T-cell (primary cell): ENCODE data around the gene ARHGEF38. TPM values are rescaled to one million over a fixed set of nuclear protein-coding genes. Genes with fewer than 3 reads are reported as not detected.
"Not testable (repeated sequence)": the region's sequence is repeated elsewhere in the genome, so short reads cannot be mapped to it uniquely, and the experiment has no call there.

Experiments
- ATAC-seq, 4 experiments: fragments of 200-7000 bp in 3 of 4; fragments of 150-1000 bp in 1 of 4; cut with Tn5 transposase; replicated peaks in 1 of 4; 1 replicate in 3 of 4; 2 replicates in 1 of 4; pipeline ENCODE4 v1.10.0; 2021; ENCODE audit warnings: moderate library complexity in 3 of 4, mild to moderate bottlenecking in 2 of 4, moderate number of reproducible peaks in 1 of 4
- CTCF ChIA-PET, 2 donors: fragments of 300-600 bp; sonication (Branson Sonifier 250); formaldehyde crosslinking; loops; one replicate each; lab custom pipeline; 2022; ENCODE audit warnings: antibody characterized with exemption in 2 of 2; lab: Charles Lee
- POLR2A ChIA-PET, 2 donors: fragments of 300-600 bp; sonication (Branson Sonifier 250); formaldehyde crosslinking; loops; one replicate each; lab custom pipeline; 2022; ENCODE audit warnings: antibody characterized with exemption in 2 of 2; lab: Charles Lee
- DNase-seq, 35 experiments: peaks; one replicate each; pipeline versions ENCODE4 v3.0.0 to v3.0.0-alpha.2; 2013 to 2023
- H3K27ac ChIP-seq: one replicate; pipeline ENCODE4 v1.5.1; 2013; ENCODE audit warnings: low read length
- H3K27me3 ChIP-seq, 2 experiments: replicated peaks in 1 of 2; 1 replicate in 1 of 2; 2 replicates in 1 of 2; pipeline versions ENCODE4 v1.6.1 to v1.7.0; 2013; ENCODE audit warnings: low read length in 1 of 2, mixed read lengths in 1 of 2; ENCODE audit not compliant: control insufficient read depth in 2 of 2, insufficient read depth in 2 of 2; ENCODE audit errors: extremely low read depth in 1 of 2
- H3K36me3 ChIP-seq, 2 donors: 1 replicate in 1 of 2; 2 replicates in 1 of 2; pipeline versions ENCODE4 v1.6.1 to v1.7.0; 2013; ENCODE audit warnings: low read length in 1 of 2; ENCODE audit not compliant: control insufficient read depth in 2 of 2, insufficient read depth in 1 of 2; ENCODE audit errors: extremely low read depth in 1 of 2
- H3K4me1 ChIP-seq, 2 experiments: 1 replicate in 1 of 2; 2 replicates in 1 of 2; pipeline versions ENCODE4 v1.6.1 to v1.7.0; 2013; ENCODE audit warnings: low read length in 2 of 2, mixed read lengths in 1 of 2; ENCODE audit not compliant: insufficient read depth in 2 of 2, control insufficient read depth in 1 of 2; ENCODE audit errors: extremely low read depth in 1 of 2
- H3K4me3 ChIP-seq, 2 donors: 1 replicate in 1 of 2; 2 replicates in 1 of 2; pipeline versions ENCODE4 v1.5.1 to v1.7.0; 2013; ENCODE audit warnings: mild to moderate bottlenecking in 2 of 2, low read length in 1 of 2, moderate library complexity in 1 of 2; ENCODE audit not compliant: control insufficient read depth in 1 of 2; ENCODE audit errors: extremely low read depth in 1 of 2
- H3K9me3 ChIP-seq: 2 replicates; pipeline ENCODE4 v1.7.0; 2013
- H3K27ac Mint-ChIP-seq, 2 donors: one replicate each; pipeline ENCODE4 v1.8.0; 2020 to 2021; ENCODE audit warnings: mild to moderate bottlenecking in 2 of 2, mixed read lengths in 2 of 2
- H3K27me3 Mint-ChIP-seq, 2 donors: one replicate each; pipeline ENCODE4 v1.8.0; 2021 to 2022; ENCODE audit warnings: mixed read lengths in 2 of 2
- H3K36me3 Mint-ChIP-seq: one replicate; pipeline ENCODE4 v1.8.0; 2021; ENCODE audit warnings: mixed read lengths
- H3K4me1 Mint-ChIP-seq, 3 donors: one replicate each; pipeline ENCODE4 v1.8.0; 2020 to 2022; ENCODE audit warnings: mixed read lengths in 3 of 3, mild to moderate bottlenecking in 1 of 3
- H3K4me3 Mint-ChIP-seq, 3 donors: one replicate each; pipeline ENCODE4 v1.8.0; 2020 to 2022; ENCODE audit warnings: mild to moderate bottlenecking in 3 of 3, mixed read lengths in 3 of 3, moderate library complexity in 3 of 3
- H3K9me3 Mint-ChIP-seq, 3 donors: one replicate each; pipeline ENCODE4 v1.8.0; 2020 to 2022; ENCODE audit warnings: mixed read lengths in 3 of 3
- WGBS: methylation state at CpG from one replicate; pipeline ENCODE4 v1.1.5; 2013; ENCODE audit warnings: missing lambda C conversion rate; ENCODE audit not compliant: insufficient coverage; 5-methylcytosine and 5-hydroxymethylcytosine counted together
- total RNA-seq, 35 experiments: library from RNA in 6 of 35; stranded (reverse) in 6 of 35; fragments of 120-200 nt in 1 of 35; gene quantifications; one replicate each; pipeline versions ENCODE4 v1.2.1 to v1.2.4 and lab custom pipeline; 2013 to 2026

The ARHGEF38 gene
- total RNA-seq, 5 donors from 2014 or later (not counting 1 experiment from before 2014, with no cell fraction given): not detected

DNA sequence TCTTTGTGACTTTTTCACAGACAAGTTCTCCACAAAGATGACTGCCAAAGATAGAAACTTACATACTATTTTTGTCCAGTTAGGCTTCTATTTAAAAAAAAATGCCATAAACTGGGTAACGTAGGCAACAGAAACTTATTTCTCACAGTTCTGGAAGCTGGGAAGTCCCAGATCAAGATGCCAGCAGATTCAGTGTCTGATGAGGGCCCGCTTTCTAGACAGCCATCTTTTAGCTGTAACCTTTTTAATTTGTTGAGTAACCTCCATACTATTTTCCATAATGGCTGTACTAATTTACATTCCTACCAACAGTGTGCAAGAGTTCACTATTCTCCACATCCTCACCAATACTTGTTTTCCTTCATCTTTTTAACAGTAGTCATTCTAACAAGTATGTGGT, 55.5 kb downstream of the ARHGEF38 start:
- Mint-ChIP-seq H3K27ac (no peak overlapping the region), H3K9me3 (no peaks in the 10 kb centered on the region), H3K4me1 (no peaks in the 10 kb centered on the region), H3K4me3 (no peak overlapping the region), H3K36me3 (no peaks in the 10 kb centered on the region), H3K27me3 (peaks cover 9 to 11% of the 10 kb centered on the region in 2 donors)
- CTCF ChIA-PET: no interaction called here
- Histone ChIP-seq H3K36me3 (no peaks in the 10 kb centered on the region), H3K27ac (no peak overlapping the region), H3K4me3 (no peak overlapping the region), H3K4me1 (no peaks in the 10 kb centered on the region), H3K9me3 (no peaks in the 10 kb centered on the region), H3K27me3 (no peaks in the 10 kb centered on the region)
- POLR2A ChIA-PET: no interaction called here
- ATAC-seq (no peak), DNase-seq (no peak)
- 84% methylated on average over 2 of the region's 2 CpGs for WGBS

DNA sequence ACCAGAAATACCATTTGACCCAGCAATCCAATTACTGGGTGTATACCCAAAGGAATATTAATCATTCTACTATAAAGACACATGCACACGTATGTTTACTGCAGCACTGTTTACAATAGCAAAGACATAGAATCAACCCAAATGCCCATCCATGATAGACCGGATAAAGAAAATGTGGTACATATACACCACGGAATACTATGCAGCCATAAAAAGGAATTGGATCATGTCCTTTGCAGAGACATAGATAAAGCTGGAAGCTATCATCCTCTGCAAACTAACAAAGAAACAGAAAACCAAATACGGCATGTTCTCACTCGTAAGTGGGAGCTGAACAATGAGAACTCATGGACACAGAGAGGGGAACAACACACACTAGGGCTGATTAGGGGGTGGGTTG, 57.4 kb downstream of the ARHGEF38 start:
- H3K4me3 Mint-ChIP-seq, H3K4me1 ChIP-seq, ATAC-seq, H3K9me3 Mint-ChIP-seq, H3K36me3 ChIP-seq, H3K27ac Mint-ChIP-seq, H3K4me1 Mint-ChIP-seq, POLR2A ChIA-PET, H3K36me3 Mint-ChIP-seq, H3K27ac ChIP-seq, H3K4me3 ChIP-seq, DNase-seq, CTCF ChIA-PET, H3K27me3 ChIP-seq, H3K9me3 ChIP-seq: not testable (repeated sequence)
- H3K27me3 Mint-ChIP-seq: peaks cover 9 to 11% of the 10 kb centered on the region in 2 donors
- no CpG with 5 or more reads among the region's 5 CpGs for WGBS

DNA sequence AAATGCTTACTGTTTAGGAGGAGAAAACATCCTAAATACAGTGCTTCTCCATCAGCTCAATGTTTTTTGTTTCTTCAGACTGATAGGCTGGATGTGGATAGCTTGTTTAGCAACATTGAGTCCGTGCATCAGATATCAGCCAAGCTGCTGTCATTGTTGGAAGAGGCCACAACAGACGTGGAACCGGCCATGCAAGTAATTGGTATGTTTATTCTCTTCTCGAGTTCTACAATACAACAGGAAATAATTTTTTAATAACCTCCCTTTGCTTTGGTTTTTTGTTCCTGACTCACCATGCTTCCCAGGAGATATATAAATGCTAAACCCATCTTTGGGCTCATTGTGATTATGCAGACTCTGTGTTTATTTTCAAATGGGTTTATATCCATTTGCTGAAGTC, 60.9 kb downstream of the ARHGEF38 start:
- no peaks in the 10 kb centered on the region for H3K9me3 Mint-ChIP-seq
- peaks cover 6 to 9% of the 10 kb centered on the region in 2 donors for H3K27me3 Mint-ChIP-seq
- CTCF ChIA-PET: no interaction called here
- no peak for DNase-seq
- H3K4me1 Mint-ChIP-seq: no peaks in the 10 kb centered on the region
- no peak overlapping the region for H3K4me3 Mint-ChIP-seq
- no peaks in the 10 kb centered on the region for H3K36me3 Mint-ChIP-seq
- no CpG with 5 or more reads among the region's 4 CpGs for WGBS
- POLR2A ChIA-PET: no interaction called here
- H3K4me1 ChIP-seq: no peaks in the 10 kb centered on the region
- no peak overlapping the region for H3K27ac ChIP-seq
- ATAC-seq: no peak
- no peaks in the 10 kb centered on the region for H3K9me3 ChIP-seq
- no peaks in the 10 kb centered on the region for H3K36me3 ChIP-seq
- no peak overlapping the region for H3K4me3 ChIP-seq
- H3K27me3 ChIP-seq: no peaks in the 10 kb centered on the region
- H3K27ac Mint-ChIP-seq: no peak overlapping the region

DNA sequence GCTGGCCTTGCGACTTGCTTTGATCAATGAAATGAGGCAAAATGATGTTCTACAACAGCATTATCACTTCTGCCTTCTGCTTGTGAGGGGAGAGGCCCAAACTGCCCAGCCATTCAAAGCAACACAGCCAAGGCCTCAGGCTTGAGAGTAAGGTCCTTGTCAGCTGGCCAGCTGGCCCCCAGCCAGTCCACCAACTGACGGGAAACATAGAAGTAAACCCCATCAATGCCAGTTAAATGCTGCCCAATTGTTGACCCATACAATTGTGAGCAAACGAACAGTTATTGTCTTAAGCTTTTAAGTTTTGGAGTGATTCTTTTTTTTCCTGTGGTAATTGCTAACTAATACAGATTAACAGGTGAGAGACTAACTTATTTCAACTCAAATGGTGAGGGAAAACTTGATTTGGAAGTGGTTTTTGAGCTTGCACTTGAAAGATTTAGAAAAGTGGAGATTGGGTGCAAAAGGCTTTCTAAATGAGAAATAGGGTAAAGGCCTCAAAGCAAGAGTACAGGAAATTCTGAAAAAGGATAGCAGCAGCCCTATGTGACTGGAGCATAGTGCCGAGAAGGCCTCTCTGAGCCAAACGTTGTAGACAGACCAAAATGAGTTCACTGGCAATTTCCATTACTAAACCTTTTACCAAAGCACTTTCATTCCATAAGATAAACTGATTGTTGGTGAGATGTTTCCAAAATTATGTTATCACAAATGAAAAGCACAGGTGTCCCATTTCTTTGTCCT, 66.9 kb downstream of the ARHGEF38 start:
- Histone ChIP-seq H3K4me3 (no peak overlapping the region), H3K27me3 (no peaks in the 10 kb centered on the region), H3K9me3 (no peaks in the 10 kb centered on the region), H3K4me1 (no peaks in the 10 kb centered on the region), H3K27ac (no peak overlapping the region), H3K36me3 (no peaks in the 10 kb centered on the region)
- ChIA-PET CTCF (no interaction called here), POLR2A (interaction anchor here in 1 of 2 donors (0.6 kb wide), 1 partner anchor 73 kb away, joined by 6 read pairs; no protein-coding TSS in a partner anchor)
- no peaks in the 10 kb centered on the region for H3K9me3 Mint-ChIP-seq
- no peak overlapping the region for H3K4me3 Mint-ChIP-seq
- peaks cover 0 to 3% of the 10 kb centered on the region in 2 donors for H3K27me3 Mint-ChIP-seq
- no peak overlapping the region for H3K27ac Mint-ChIP-seq
- 70% methylated on average over 2 of the region's 5 CpGs for WGBS
- ATAC-seq (no peak), DNase-seq (no peak)
- H3K4me1 Mint-ChIP-seq: no peaks in the 10 kb centered on the region
- no peaks in the 10 kb centered on the region for H3K36me3 Mint-ChIP-seq

DNA sequence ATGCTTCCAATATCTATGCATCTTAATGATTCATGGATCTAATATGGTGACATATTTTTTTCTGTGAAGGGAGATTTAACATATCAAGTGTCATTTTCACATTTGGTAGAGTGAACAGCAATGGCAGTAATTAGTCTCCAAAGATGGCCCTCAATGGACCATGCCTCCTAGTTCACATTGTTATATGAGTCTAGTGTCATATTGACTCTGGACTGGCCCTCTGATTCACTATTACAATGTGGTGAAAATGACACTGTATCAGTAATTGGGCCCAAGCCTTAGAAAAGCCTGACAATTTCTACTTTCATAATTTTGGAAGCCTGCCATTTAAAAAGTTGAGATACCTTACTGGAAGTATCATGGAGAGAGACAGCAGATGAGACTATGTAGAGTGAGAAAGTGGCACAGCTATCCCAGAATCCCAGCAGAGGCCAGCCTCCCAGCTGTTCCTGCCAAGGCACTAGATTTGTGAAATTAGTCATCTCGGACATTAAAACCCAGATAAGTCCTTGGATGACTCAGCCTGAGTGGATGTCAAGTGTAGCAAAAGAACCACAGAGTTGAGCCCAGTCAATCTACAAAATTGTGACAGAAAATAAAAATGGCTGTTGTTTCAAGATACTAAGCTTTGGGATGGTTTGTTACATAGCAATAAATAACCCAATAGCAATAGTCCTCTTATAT, 68.4 kb downstream of the ARHGEF38 start:
- Histone ChIP-seq H3K27ac (no peak overlapping the region), H3K9me3 (no peaks in the 10 kb centered on the region), H3K36me3 (no peaks in the 10 kb centered on the region), H3K27me3 (no peaks in the 10 kb centered on the region), H3K4me1 (no peaks in the 10 kb centered on the region), H3K4me3 (no peak overlapping the region)
- Mint-ChIP-seq H3K4me1 (no peaks in the 10 kb centered on the region), H3K27me3 (peaks cover under 1 to 6% of the 10 kb centered on the region in 2 donors), H3K4me3 (no peak overlapping the region), H3K36me3 (no peaks in the 10 kb centered on the region), H3K9me3 (no peaks in the 10 kb centered on the region), H3K27ac (no peak overlapping the region)
- WGBS: no CpG with 5 or more reads among the region's 1 CpG
- CTCF ChIA-PET: no interaction called here
- ATAC-seq (no peak), DNase-seq (no peak)
- POLR2A ChIA-PET: no interaction called here

DNA sequence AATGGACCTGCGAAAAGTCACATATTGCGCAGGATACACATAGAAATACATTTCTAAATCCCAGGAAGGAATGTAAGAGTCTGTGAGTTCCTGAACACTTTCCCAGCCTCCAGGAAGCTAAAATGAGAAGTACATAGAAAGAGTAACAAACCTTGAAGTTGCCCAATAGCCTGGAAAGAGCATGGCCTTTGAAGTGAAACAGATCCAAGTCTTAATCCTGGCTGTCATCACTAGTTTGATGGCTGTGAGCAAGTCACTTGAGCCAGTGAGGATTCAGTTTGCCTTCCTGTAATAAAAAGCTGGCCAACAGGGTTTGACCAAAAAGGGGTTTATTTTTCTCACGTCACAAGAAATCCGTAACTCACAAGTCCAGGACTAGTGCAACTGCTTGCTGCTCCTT, 69.8 kb downstream of the ARHGEF38 start:
- Histone ChIP-seq H3K27me3 (no peaks in the 10 kb centered on the region), H3K27ac (no peak overlapping the region), H3K36me3 (no peaks in the 10 kb centered on the region), H3K4me3 (no peak overlapping the region), H3K4me1 (no peaks in the 10 kb centered on the region), H3K9me3 (no peaks in the 10 kb centered on the region)
- ChIA-PET POLR2A (no interaction called here), CTCF (no interaction called here)
- Mint-ChIP-seq H3K4me1 (no peaks in the 10 kb centered on the region), H3K9me3 (no peaks in the 10 kb centered on the region), H3K4me3 (no peak overlapping the region), H3K36me3 (no peaks in the 10 kb centered on the region), H3K27me3 (peaks cover 2 to 15% of the 10 kb centered on the region in 2 donors), H3K27ac (no peak overlapping the region)
- WGBS: 96% methylated on average over 2 of the region's 4 CpGs
- ATAC-seq (no peak), DNase-seq (no peak)
